Measurements from ENCODE around the gene INHBC. TPM values are rescaled to one million over a fixed set of nuclear protein-coding genes. Genes with fewer than 3 reads are reported as not detected.

Gene INHBC
- total RNA-seq, 1 donor from 2014 or later: not detected

GRCh38 chr12:57475271-57476161 lies 40.9 kb downstream of the INHBC start:
- Histone ChIP-seq H3K27me3 (ENCODE audit: low read depth) (peaks cover 99% of the 10 kb centered on the region), H3K27ac (replicated peaks) (no peak overlapping the region)
- no peak for DNase-seq

GRCh38 chr12:57476162-57476992 lies 41.8 kb downstream of the INHBC start:
- Histone ChIP-seq H3K4me3 (peak overlapping the region; percentile 64), H3K9me3 (replicated peaks) (no peaks in the 10 kb centered on the region), H3K27ac (replicated peaks) (peak overlapping the region; percentile 41), H3K27me3 (ENCODE audit: low read depth) (peaks cover 99% of the 10 kb centered on the region), H3K4me1 (peaks cover 20% of the 10 kb centered on the region), H3K36me3 (no peaks in the 10 kb centered on the region)
- DNase-seq: no peak
- TF ChIP-seq, protein P1, sequence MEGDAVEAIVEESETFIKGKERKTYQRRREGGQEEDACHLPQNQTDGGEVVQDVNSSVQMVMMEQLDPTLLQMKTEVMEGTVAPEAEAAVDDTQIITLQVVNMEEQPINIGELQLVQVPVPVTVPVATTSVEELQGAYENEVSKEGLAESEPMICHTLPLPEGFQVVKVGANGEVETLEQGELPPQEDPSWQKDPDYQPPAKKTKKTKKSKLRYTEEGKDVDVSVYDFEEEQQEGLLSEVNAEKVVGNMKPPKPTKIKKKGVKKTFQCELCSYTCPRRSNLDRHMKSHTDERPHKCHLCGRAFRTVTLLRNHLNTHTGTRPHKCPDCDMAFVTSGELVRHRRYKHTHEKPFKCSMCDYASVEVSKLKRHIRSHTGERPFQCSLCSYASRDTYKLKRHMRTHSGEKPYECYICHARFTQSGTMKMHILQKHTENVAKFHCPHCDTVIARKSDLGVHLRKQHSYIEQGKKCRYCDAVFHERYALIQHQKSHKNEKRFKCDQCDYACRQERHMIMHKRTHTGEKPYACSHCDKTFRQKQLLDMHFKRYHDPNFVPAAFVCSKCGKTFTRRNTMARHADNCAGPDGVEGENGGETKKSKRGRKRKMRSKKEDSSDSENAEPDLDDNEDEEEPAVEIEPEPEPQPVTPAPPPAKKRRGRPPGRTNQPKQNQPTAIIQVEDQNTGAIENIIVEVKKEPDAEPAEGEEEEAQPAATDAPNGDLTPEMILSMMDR (IDR thresholded peaks at IDR 0.05; ENCODE audit: borderline replicate concordance): no peak
- intact Hi-C loops (cut with micrococcal nuclease): no loop called here

More at GRCh38 chr12:57475271-57476161, 40.9 kb downstream of the INHBC start:
- intact Hi-C loops (cut with micrococcal nuclease): no loop called here
- Histone ChIP-seq H3K4me3 (peak overlapping the region; percentile 64), H3K36me3 (no peaks in the 10 kb centered on the region), H3K9me3 (replicated peaks) (no peaks in the 10 kb centered on the region), H3K4me1 (peaks cover 20% of the 10 kb centered on the region)
- TF ChIP-seq, protein P1 (IDR thresholded peaks at IDR 0.05; ENCODE audit: borderline replicate concordance): no peak

- no peaks in the 10 kb centered on the region for H3K36me3 ChIP-seq
- peak overlapping the region; percentile 64 for H3K4me3 ChIP-seq
- H3K27ac ChIP-seq (replicated peaks): peak overlapping the region; percentile 41
- peaks cover 99% of the 10 kb centered on the region for H3K27me3 ChIP-seq (ENCODE audit: low read depth)
- H3K9me3 ChIP-seq (replicated peaks): no peaks in the 10 kb centered on the region
- intact Hi-C loops (cut with micrococcal nuclease): no loop called here
- no peak for DNase-seq
- peaks cover 20% of the 10 kb centered on the region for H3K4me1 ChIP-seq
- TF ChIP-seq, protein P1 (IDR thresholded peaks at IDR 0.05; ENCODE audit: borderline replicate concordance): no peak
Observed at GRCh38 chr12:57476993-57477709, 42.6 kb downstream of the INHBC start.

DNA sequence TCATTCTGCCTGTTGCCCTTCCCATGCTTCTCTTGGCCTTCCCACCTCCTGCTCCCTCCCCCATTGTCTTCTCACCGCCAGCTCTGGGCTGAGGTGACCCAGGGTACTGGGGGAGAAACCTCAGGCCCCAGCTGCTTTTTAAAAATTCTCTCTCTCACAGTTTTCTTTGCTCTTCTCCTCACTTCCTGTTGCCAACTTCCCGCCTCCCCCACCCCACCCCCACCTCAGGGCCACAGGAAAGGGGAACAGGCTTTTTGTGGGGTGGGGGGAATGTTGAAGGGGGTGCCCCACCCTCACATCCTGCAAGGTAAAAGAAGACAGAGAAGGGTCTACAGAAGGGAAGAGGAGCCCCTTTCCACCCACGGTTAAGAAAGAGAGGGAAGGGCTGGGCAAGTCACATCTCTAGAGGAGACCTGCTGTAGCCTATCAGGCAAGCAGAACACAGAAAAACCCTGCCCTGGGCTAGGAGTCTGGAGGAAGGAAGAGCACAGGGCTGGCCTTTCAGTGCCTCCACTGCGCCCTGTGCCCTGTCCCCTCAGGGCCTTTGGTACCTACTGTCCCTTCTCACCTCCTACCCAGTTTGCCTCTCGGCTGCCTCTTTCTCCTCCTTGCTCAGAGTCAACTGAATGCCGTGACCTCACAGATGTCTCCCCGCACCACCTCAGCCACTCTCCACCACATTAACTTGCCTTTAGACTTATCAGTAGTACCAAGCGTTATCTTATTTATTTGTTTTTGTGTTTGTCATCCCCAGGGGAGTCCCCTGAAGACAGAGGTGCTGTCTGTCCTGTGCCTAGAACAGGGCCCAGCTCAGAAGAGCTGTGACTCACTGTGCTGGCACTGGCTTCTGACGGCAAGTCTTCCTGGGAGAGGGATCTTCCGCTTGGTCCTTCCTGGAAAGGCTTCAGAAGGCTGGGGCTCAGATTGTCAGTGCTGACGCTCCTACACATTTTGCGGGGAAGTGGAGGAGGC lies 43.4 kb downstream of the INHBC start:
- H3K27ac ChIP-seq (replicated peaks): peak overlapping the region; percentile 41
- no peak for DNase-seq
- no peaks in the 10 kb centered on the region for H3K36me3 ChIP-seq
- TF ChIP-seq, protein P1 (IDR thresholded peaks at IDR 0.05; ENCODE audit: borderline replicate concordance): no peak
- no peaks in the 10 kb centered on the region for H3K9me3 ChIP-seq (replicated peaks)
- H3K4me3 ChIP-seq: peak overlapping the region; percentile 64
- peaks cover 99% of the 10 kb centered on the region for H3K27me3 ChIP-seq (ENCODE audit: low read depth)
- intact Hi-C loops (cut with micrococcal nuclease): no loop called here
- peaks cover 20% of the 10 kb centered on the region for H3K4me1 ChIP-seq

Measured in left ventricle myocardium inferior (tissue), 1 donor.